GM20000 (cell line): Measurements from ENCODE around the gene LARGE1.

Experiments used
- DNase-seq: peaks from one replicate; pipeline ENCODE4 v3.0.0; 2012; ENCODE audit warnings: low spot score
- CTCF ChIP-seq: IDR thresholded peaks from 2 replicates; pipeline ENCODE4 v1.5.1; 2012; ENCODE audit warnings: mild to moderate bottlenecking, control low read depth; ENCODE audit errors: extremely low read depth, missing control alignments

Gene LARGE1

GRCh38 chr22:33579448-33580093 lies 340.7 kb downstream of the LARGE1 start:
- peak; percentile 59 for DNase-seq
- peak; percentile 84 for TF ChIP-seq CTCF

- no peak for TF ChIP-seq CTCF
- DNase-seq = no peak
Observed at GRCh38 chr22:33578752-33579151, 341.5 kb downstream of the LARGE1 start.

- no peak for DNase-seq
- no peak for TF ChIP-seq CTCF
Observed at GRCh38 chr22:33577862-33578411, 342.3 kb downstream of the LARGE1 start.

- DNase-seq = no peak
- TF ChIP-seq CTCF = no peak
Observed at GRCh38 chr22:33576205-33576604, 344.1 kb downstream of the LARGE1 start.

GRCh38 chr22:33575771-33576170 lies 344.5 kb downstream of the LARGE1 start:
- no peak for DNase-seq
- no peak for TF ChIP-seq CTCF

GRCh38 chr22:33575041-33575440 lies 345.2 kb downstream of the LARGE1 start:
- no peak for TF ChIP-seq CTCF

GRCh38 chr22:33573479-33573878 lies 346.8 kb downstream of the LARGE1 start:
- no peak for DNase-seq
- TF ChIP-seq CTCF = no peak

More at GRCh38 chr22:33575041-33575440, 345.2 kb downstream of the LARGE1 start:
- DNase-seq = no peak
